Measurements from ENCODE around the gene PRICKLE2.

PRICKLE2 gene

DNA sequence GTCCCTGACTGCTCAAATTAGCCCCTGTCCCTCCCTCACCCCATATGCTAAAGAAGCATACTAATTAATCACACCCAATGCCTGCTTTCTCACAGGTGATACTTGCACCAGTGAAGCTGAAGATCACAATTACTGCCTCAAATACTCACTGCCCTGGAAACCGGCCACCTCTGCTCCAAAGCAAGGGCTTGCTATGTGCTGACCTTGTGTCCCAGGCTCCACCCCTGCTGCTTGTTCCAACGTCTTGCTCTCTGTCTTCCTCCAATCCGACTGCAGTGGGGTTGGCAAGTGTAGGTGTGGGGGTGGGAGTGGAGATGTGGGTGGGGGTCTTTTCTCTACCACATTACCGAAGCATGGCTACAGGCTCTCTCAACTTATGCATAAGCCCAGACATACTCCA lies 146.3 kb downstream of the PRICKLE2 start:
- Histone ChIP-seq H3K27ac (ENCODE audit: low read depth, low read length) (no peak overlapping the region), H3K4me3 (ENCODE audit: low read length) (no peak overlapping the region)

DNA sequence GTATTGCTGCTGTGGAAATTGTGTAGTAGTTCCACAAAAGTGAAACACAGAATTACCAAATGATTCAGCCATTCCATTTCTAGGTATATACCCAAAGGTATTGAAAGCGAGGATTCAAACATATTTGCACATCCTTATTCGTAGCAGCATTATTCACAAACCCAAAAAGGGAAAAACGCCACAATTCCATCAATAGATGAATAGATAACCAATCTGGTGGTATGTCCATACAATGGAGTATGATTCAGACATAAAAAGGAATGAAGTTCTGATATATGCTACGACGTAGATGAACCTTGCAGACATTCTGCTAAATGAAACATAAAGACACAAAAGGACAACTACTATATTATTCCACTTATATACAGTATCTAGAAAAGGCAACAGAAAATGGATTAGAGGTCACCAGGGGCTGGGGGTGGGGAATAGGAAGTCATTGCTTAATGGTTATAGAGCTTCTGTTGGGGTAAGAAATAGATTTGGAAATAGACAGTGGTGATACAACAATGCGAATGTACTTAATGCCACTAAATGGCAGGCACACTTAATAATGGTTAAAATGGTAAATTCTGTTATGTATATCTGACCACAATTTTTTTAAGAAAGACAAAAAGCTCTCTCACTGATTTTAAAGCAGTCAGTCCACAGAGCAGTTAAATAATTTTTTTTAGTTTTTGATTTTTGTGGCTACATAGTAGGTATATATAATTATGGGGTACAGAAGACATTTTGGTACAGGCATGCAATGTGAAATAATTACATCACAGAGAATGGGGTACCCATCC lies 150.2 kb downstream of the PRICKLE2 start:
- Histone ChIP-seq H3K9me2 (replicated peaks; ENCODE audit: control insufficient read depth, low read length) (no peaks in the 10 kb centered on the region), H4K20me1 (ENCODE audit: control insufficient read depth, insufficient read depth, low read depth, low read length) (no peaks in the 10 kb centered on the region), H3K9me3 (ENCODE audit: control insufficient read depth, insufficient read depth, low read length) (no peaks in the 10 kb centered on the region), H3K4me2 (ENCODE audit: low read length) (no peak overlapping the region), H3K36me3 (ENCODE audit: control insufficient read depth, low read length) (no peaks in the 10 kb centered on the region), H3F3A (ENCODE audit: control insufficient read depth, insufficient read depth) (no peaks in the 10 kb centered on the region), H3K79me2 (ENCODE audit: control insufficient read depth, low read length) (no peaks in the 10 kb centered on the region), H3K27me3 (ENCODE audit: control insufficient read depth, low read length) (no peaks in the 10 kb centered on the region), H3K4me3 (ENCODE audit: low read length) (no peak overlapping the region), H3K27ac (ENCODE audit: low read depth, low read length) (no peak overlapping the region), H3K4me1 (ENCODE audit: control insufficient read depth, low read length) (no peaks in the 10 kb centered on the region)
- no peak for TF ChIP-seq EZH2phosphoT487 (IDR thresholded peaks at IDR 0.05; ENCODE audit: borderline replicate concordance, low read length)
- TF ChIP-seq, protein P1, sequence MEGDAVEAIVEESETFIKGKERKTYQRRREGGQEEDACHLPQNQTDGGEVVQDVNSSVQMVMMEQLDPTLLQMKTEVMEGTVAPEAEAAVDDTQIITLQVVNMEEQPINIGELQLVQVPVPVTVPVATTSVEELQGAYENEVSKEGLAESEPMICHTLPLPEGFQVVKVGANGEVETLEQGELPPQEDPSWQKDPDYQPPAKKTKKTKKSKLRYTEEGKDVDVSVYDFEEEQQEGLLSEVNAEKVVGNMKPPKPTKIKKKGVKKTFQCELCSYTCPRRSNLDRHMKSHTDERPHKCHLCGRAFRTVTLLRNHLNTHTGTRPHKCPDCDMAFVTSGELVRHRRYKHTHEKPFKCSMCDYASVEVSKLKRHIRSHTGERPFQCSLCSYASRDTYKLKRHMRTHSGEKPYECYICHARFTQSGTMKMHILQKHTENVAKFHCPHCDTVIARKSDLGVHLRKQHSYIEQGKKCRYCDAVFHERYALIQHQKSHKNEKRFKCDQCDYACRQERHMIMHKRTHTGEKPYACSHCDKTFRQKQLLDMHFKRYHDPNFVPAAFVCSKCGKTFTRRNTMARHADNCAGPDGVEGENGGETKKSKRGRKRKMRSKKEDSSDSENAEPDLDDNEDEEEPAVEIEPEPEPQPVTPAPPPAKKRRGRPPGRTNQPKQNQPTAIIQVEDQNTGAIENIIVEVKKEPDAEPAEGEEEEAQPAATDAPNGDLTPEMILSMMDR (IDR thresholded peaks at IDR 0.05; ENCODE audit: low read depth, low read length, poor library complexity, severe bottlenecking): no peak

More for the DNA sequence above, 146.3 kb downstream of the PRICKLE2 start:
- Histone ChIP-seq H3K4me1 (ENCODE audit: control insufficient read depth, low read length) (no peaks in the 10 kb centered on the region), H3K9me3 (ENCODE audit: control insufficient read depth, insufficient read depth, low read length) (no peaks in the 10 kb centered on the region), H3K9me2 (replicated peaks; ENCODE audit: control insufficient read depth, low read length) (no peaks in the 10 kb centered on the region), H3K36me3 (ENCODE audit: control insufficient read depth, low read length) (no peaks in the 10 kb centered on the region), H3K4me2 (ENCODE audit: low read length) (no peak overlapping the region), H3K79me2 (ENCODE audit: control insufficient read depth, low read length) (no peaks in the 10 kb centered on the region), H4K20me1 (ENCODE audit: control insufficient read depth, insufficient read depth, low read depth, low read length) (no peaks in the 10 kb centered on the region), H3F3A (ENCODE audit: control insufficient read depth, insufficient read depth) (no peaks in the 10 kb centered on the region), H3K27me3 (ENCODE audit: control insufficient read depth, low read length) (no peaks in the 10 kb centered on the region)
- TF ChIP-seq, protein P1 (IDR thresholded peaks at IDR 0.05; ENCODE audit: low read depth, low read length, poor library complexity, severe bottlenecking): no peak
- TF ChIP-seq EZH2phosphoT487 (IDR thresholded peaks at IDR 0.05; ENCODE audit: borderline replicate concordance, low read length): no peak

DNA sequence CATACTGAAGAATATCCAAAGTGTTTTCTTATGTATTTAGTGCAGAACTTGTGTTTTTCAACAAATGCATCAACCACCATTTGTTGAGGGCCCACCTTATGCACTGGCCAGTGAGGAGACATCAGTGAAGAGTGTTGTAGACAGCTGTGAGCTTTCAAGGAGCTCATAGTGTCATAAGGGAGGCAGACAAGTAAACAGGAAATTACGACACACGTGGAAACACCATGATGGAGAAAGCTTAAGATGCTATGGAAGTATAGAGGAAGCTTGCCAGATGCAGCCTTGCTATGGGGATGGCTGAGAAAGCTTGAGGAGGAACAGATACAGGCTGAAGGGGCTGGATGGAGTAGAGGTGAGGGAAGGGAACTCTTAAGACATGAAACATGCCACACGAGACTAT lies 151.2 kb downstream of the PRICKLE2 start:
- no peaks in the 10 kb centered on the region for H3F3A ChIP-seq (ENCODE audit: control insufficient read depth, insufficient read depth)
- H3K4me1 ChIP-seq (ENCODE audit: control insufficient read depth, low read length): no peaks in the 10 kb centered on the region
- H3K9me2 ChIP-seq (replicated peaks; ENCODE audit: control insufficient read depth, low read length): no peaks in the 10 kb centered on the region
- no peaks in the 10 kb centered on the region for H3K36me3 ChIP-seq (ENCODE audit: control insufficient read depth, low read length)
- TF ChIP-seq, protein P1 (IDR thresholded peaks at IDR 0.05; ENCODE audit: low read depth, low read length, poor library complexity, severe bottlenecking): no peak
- TF ChIP-seq EZH2phosphoT487 (IDR thresholded peaks at IDR 0.05; ENCODE audit: borderline replicate concordance, low read length): no peak
- H3K4me2 ChIP-seq (ENCODE audit: low read length): no peak overlapping the region
- H3K9me3 ChIP-seq (ENCODE audit: control insufficient read depth, insufficient read depth, low read length): no peaks in the 10 kb centered on the region
- no peak overlapping the region for H3K27ac ChIP-seq (ENCODE audit: low read depth, low read length)
- no peaks in the 10 kb centered on the region for H4K20me1 ChIP-seq (ENCODE audit: control insufficient read depth, insufficient read depth, low read depth, low read length)
- no peak overlapping the region for H3K4me3 ChIP-seq (ENCODE audit: low read length)
- H3K79me2 ChIP-seq (ENCODE audit: control insufficient read depth, low read length): no peaks in the 10 kb centered on the region
- H3K27me3 ChIP-seq (ENCODE audit: control insufficient read depth, low read length): no peaks in the 10 kb centered on the region

Data from DOHH2 (cell line).